IMR-90 (cell line): ENCODE results near the gene NATD1. TPM values are rescaled to one million over a fixed set of nuclear protein-coding genes. Genes with fewer than 3 reads are reported as not detected.

Experiments used
- ATAC-seq: fragments of 200-7000 bp; cut with Tn5 transposase; 2 replicates; pipeline ENCODE4 v1.9.1; 2020; ENCODE audit warnings: low read depth, mild to moderate bottlenecking, moderate library complexity
- BruUV-seq: library from RNA; stranded (reverse); fragments of 400-500 nt; replicated peaks from 2 replicates; lab custom pipeline; 2021; lab: Mats Ljungman, UMichigan
- CTCF ChIA-PET: fragments of 300-600 bp; formaldehyde crosslinking; extraction: SDS; loops from one replicate; lab custom pipeline; 2021; ENCODE audit warnings: antibody characterized with exemption; lab: Yijun Ruan, JAX
- POLR2A ChIA-PET: fragments of 300-600 bp; sonication (Branson Sonifier 250); formaldehyde crosslinking; loops from one replicate; lab custom pipeline; 2022; ENCODE audit warnings: antibody characterized with exemption; ENCODE audit not compliant: unreplicated experiment; lab: Charles Lee
- DNase-seq: peaks from one replicate; pipeline ENCODE4 v3.0.0; 2013
- H2AFZ ChIP-seq: replicated peaks from 2 replicates; pipeline ENCODE3; 2013; ENCODE audit warnings: low read length, mild to moderate bottlenecking; ENCODE audit not compliant: poor library complexity
- H2AK5ac ChIP-seq: 2 replicates; pipeline ENCODE4 v1.6.1; 2013; ENCODE audit warnings: low read depth, low read length, inconsistent platforms
- H2AK9ac ChIP-seq: replicated peaks from 2 replicates; pipeline ENCODE3; 2013; ENCODE audit warnings: mild to moderate bottlenecking, low read depth, low read length, moderate library complexity; ENCODE audit not compliant: poor library complexity
- H2BK120ac ChIP-seq: 2 replicates; pipeline ENCODE4 v1.6.1; 2013; ENCODE audit warnings: low read depth, low read length, inconsistent platforms
- H2BK15ac ChIP-seq: 3 replicates; pipeline ENCODE4 v1.6.1; 2013; ENCODE audit warnings: low read depth, low read length, inconsistent platforms
- H2BK20ac ChIP-seq: 2 replicates; pipeline ENCODE4 v1.6.1; 2013; ENCODE audit warnings: low read depth, mild to moderate bottlenecking, inconsistent platforms, low read length, moderate library complexity
- H2BK5ac ChIP-seq: 2 replicates; pipeline ENCODE4 v1.6.1; 2013; ENCODE audit warnings: mild to moderate bottlenecking, low read depth, low read length, inconsistent platforms; ENCODE audit not compliant: poor library complexity, severe bottlenecking
- H3K14ac ChIP-seq: replicated peaks from 2 replicates; pipeline ENCODE4 v1.6.1; 2013; ENCODE audit warnings: low read depth, low read length, inconsistent platforms
- H3K18ac ChIP-seq: 2 replicates; pipeline ENCODE4 v1.6.1; 2013; ENCODE audit warnings: low read depth, low read length, control low read depth
- H3K23ac ChIP-seq: 2 replicates; pipeline ENCODE4 v1.6.1; 2013; ENCODE audit warnings: low read depth, low read length, inconsistent platforms
- H3K27ac ChIP-seq: 2 replicates; pipeline ENCODE4 v1.5.1; 2013; ENCODE audit warnings: mild to moderate bottlenecking, control low read depth, low read length; ENCODE audit not compliant: insufficient read depth
- H3K27me3 ChIP-seq: 2 replicates; pipeline ENCODE4 v1.6.1; 2013; ENCODE audit warnings: low read length; ENCODE audit not compliant: control insufficient read depth, insufficient read depth
- H3K36me3 ChIP-seq: 2 replicates; pipeline ENCODE4 v1.6.1; 2013; ENCODE audit warnings: low read length, mixed read lengths; ENCODE audit not compliant: control insufficient read depth, insufficient read depth
- H3K4ac ChIP-seq: 2 replicates; pipeline ENCODE4 v1.6.1; 2013; ENCODE audit warnings: low read depth, low read length, inconsistent platforms
- H3K4me1 ChIP-seq: 2 replicates; pipeline ENCODE4 v1.6.1; 2013; ENCODE audit warnings: low read length, mixed read lengths; ENCODE audit not compliant: control insufficient read depth, insufficient read depth
- H3K4me2 ChIP-seq: 2 replicates; pipeline ENCODE4 v1.6.1; 2013; ENCODE audit warnings: low read depth, mild to moderate bottlenecking, control low read depth, low read length, moderate library complexity
- H3K4me3 ChIP-seq: 2 replicates; pipeline ENCODE4 v1.5.1; 2013; ENCODE audit warnings: low read depth, mild to moderate bottlenecking, control low read depth, low read length, moderate library complexity; ENCODE audit not compliant: insufficient read depth
- H3K56ac ChIP-seq: 2 replicates; pipeline ENCODE4 v1.6.1; 2013; ENCODE audit warnings: low read length, inconsistent platforms; ENCODE audit not compliant: insufficient read depth; ENCODE audit errors: extremely low read depth
- H3K79me1 ChIP-seq, 2 experiments: 2 replicates each; pipeline ENCODE4 v1.6.1; 2013; ENCODE audit warnings: low read length in 2 of 2, inconsistent platforms in 1 of 2, low read depth in 1 of 2
- H3K9ac ChIP-seq: 2 replicates; pipeline ENCODE4 v1.6.1; 2013; ENCODE audit warnings: low read depth, low read length, control low read depth
- H3K9me1 ChIP-seq: 2 replicates; pipeline ENCODE4 v1.6.1; 2013; ENCODE audit warnings: low read length, inconsistent platforms; ENCODE audit not compliant: insufficient read depth
- H3K9me3 ChIP-seq: 2 replicates; pipeline ENCODE4 v1.6.1; 2013; ENCODE audit warnings: low read length; ENCODE audit not compliant: control insufficient read depth, insufficient read depth
- H4K20me1 ChIP-seq: 2 replicates; pipeline ENCODE4 v1.6.1; 2013; ENCODE audit warnings: low read length, inconsistent platforms; ENCODE audit not compliant: insufficient read depth
- H4K5ac ChIP-seq: 2 replicates; pipeline ENCODE4 v1.6.1; 2013; ENCODE audit warnings: mild to moderate bottlenecking, low read depth, low read length, control low read depth
- H4K8ac ChIP-seq, 2 experiments: 2 replicates each; pipeline ENCODE4 v1.6.1; 2013; ENCODE audit warnings: low read depth in 2 of 2, low read length in 2 of 2, control low read depth in 1 of 2, inconsistent platforms in 1 of 2
- H4K91ac ChIP-seq: 2 replicates; pipeline ENCODE4 v1.6.1; 2013; ENCODE audit warnings: low read depth, low read length, inconsistent platforms; ENCODE audit not compliant: insufficient read depth
- MAZ ChIP-seq: IDR thresholded peaks from 2 replicates; pipeline ENCODE4 v1.6.1; 2012; ENCODE audit warnings: low read depth, mild to moderate bottlenecking, low read length, improper control_type of control experiment, moderate library complexity, borderline replicate concordance
- MXI1 ChIP-seq: IDR thresholded peaks from 2 replicates; pipeline ENCODE4 v1.6.1; 2012; ENCODE audit warnings: low read depth, mild to moderate bottlenecking, low read length, moderate library complexity, borderline replicate concordance
- POLR2A ChIP-seq: IDR thresholded peaks from 2 replicates; pipeline ENCODE4 v1.6.1; 2012; ENCODE audit warnings: mild to moderate bottlenecking, low read depth, low read length
- WGBS, 2 experiments: methylation state at CpG; one replicate each; pipeline versions ENCODE4 v1.1.5 to v1.1.7; 2013; ENCODE audit warnings: missing lambda C conversion rate in 2 of 2; ENCODE audit not compliant: insufficient read length in 1 of 2; ENCODE audit errors: extremely low coverage in 2 of 2; 5-methylcytosine and 5-hydroxymethylcytosine counted together
- dilution Hi-C: fragments of 300-500 bp; cut with HindIII; formaldehyde crosslinking; loops from one replicate; pipeline ENCODE4 v1.14.3; 2018; ENCODE audit warnings: low sequenced_read_pairs; ENCODE audit not compliant: unreplicated experiment
- in situ Hi-C: fragments of 300-500 bp; cut with MboI; formaldehyde crosslinking; loops from 3 replicates; pipeline ENCODE4 v1.14.3; 2019; ENCODE audit warnings: low sequenced_read_pairs, inconsistent platforms, mixed read lengths
- intact Hi-C: fragments of 100-400 bp; cut with micrococcal nuclease; formaldehyde crosslinking; loops from 2 replicates; pipeline ENCODE4 v1.10.0; 2022
- polyA plus RNA-seq, 3 experiments: library from polyadenylated mRNA; depleted of rRNA; stranded (reverse); fragments of >200 nt; gene quantifications; 2 replicates each; pipeline ENCODE4 v1.2.3, GENCODE V29; 2012; ENCODE audit warnings: low replicate concordance in 1 of 3
- total RNA-seq: library from RNA; depleted of rRNA; stranded (reverse); fragments of >200 nt; gene quantifications from 2 replicates; pipeline ENCODE4 v1.2.3, GENCODE V29; 2012

NATD1 gene
- total and polyA plus RNA-seq, 2 of the 4 experiments (the other 2 are of a cell fraction): 0.90 to 4.3 TPM

DNA sequence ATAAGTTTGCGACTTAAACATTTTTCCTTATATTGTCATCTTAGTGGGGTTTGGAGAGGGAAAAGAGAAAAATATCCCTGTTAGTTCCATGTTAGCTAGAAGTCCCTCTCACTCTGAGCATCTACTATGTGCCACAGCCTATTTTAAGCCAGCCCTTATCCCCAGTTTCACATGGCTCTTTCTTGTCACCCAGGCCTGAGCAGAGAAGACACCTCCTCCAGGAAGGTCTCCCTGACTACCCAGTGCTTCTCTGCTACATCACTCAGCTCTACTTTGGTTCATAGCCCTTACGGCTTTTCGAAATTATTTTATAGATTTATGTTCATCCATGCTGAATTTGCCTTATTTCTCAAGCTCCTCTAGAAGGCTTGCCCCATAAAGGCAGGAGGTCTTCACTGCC is 24.1 kb upstream of the NATD1 start:
- H3K9ac ChIP-seq: no peak overlapping the region
- in situ Hi-C loops (no loop called here), intact Hi-C loops (no loop called here), dilution Hi-C loops (no loop called here)
- ChIA-PET POLR2A (no interaction called here), CTCF (interaction anchor here (1.3 kb wide), 1 partner anchor 149 kb away, joined by 3 read pairs; no protein-coding TSS in a partner anchor)
- H3K79me1 ChIP-seq: peaks cover 3 to 18% of the 10 kb centered on the region in 2 experiments; a peak in 3 of 4 replicates
- no peak overlapping the region for H2BK20ac ChIP-seq
- H4K20me1 ChIP-seq: no peaks in the 10 kb centered on the region
- no peak overlapping the region for H3K18ac ChIP-seq
- ATAC-seq (no peak), DNase-seq (no peak)
- H3K14ac ChIP-seq: no peak overlapping the region
- no peak overlapping the region for H3K4me3 ChIP-seq
- peak overlapping the region; percentile 7 for H2AK9ac ChIP-seq
- H3K27ac ChIP-seq: no peak overlapping the region
- H3K4ac ChIP-seq: no peak overlapping the region
- H2AK5ac ChIP-seq: no peak overlapping the region
- H3K4me2 ChIP-seq: no peak overlapping the region
- H3K23ac ChIP-seq: no peak overlapping the region
- BruUV-seq: no TSS peak
- no peak overlapping the region for H2AFZ ChIP-seq
- no peaks in the 10 kb centered on the region for H3K27me3 ChIP-seq
- no peak overlapping the region for H4K8ac ChIP-seq
- no peaks in the 10 kb centered on the region for H3K9me3 ChIP-seq
- no peak overlapping the region for H4K91ac ChIP-seq
- no peaks in the 10 kb centered on the region for H3K36me3 ChIP-seq
- no peak overlapping the region for H3K56ac ChIP-seq
- H2BK5ac ChIP-seq: no peak overlapping the region
- no peak overlapping the region; the same call in 1 of the 2 replicates for H2BK120ac ChIP-seq
- peaks cover 6% of the 10 kb centered on the region for H3K9me1 ChIP-seq
- peaks cover 16% of the 10 kb centered on the region for H3K4me1 ChIP-seq
- WGBS, 2 experiments: 100% methylated on average over 1 of the region's 3 CpGs; no CpG with 5 or more reads in 1 of the 2 experiments
- H2BK15ac ChIP-seq: no peak overlapping the region
- H4K5ac ChIP-seq: no peak overlapping the region
- TF ChIP-seq POLR2A: no peak
- TF ChIP-seq MXI1: no peak
- no peak for TF ChIP-seq MAZ
